Measurements from ENCODE around the gene PRODH2.

DNA sequence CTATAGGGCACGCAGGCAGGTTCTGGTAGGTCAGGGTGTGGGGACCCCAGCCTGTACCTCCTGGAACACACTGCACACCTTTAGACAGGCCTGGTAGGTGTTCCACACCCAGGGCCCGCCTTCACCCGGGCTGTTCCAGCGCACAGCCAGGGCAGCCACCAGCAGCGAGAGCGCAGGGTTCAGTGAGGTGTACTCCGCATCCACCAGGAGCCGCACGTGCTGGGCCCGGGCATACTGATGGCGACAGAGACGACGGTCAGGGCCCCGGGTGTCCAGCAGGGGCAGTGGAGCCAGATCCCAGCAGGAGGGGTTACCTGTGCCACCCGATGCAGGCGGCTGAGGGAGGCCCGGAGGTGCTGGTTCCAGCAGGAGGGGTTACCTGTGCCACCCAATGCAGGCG, 6.0 kb downstream of the PRODH2 start:
- TF ChIP-seq, protein P1, sequence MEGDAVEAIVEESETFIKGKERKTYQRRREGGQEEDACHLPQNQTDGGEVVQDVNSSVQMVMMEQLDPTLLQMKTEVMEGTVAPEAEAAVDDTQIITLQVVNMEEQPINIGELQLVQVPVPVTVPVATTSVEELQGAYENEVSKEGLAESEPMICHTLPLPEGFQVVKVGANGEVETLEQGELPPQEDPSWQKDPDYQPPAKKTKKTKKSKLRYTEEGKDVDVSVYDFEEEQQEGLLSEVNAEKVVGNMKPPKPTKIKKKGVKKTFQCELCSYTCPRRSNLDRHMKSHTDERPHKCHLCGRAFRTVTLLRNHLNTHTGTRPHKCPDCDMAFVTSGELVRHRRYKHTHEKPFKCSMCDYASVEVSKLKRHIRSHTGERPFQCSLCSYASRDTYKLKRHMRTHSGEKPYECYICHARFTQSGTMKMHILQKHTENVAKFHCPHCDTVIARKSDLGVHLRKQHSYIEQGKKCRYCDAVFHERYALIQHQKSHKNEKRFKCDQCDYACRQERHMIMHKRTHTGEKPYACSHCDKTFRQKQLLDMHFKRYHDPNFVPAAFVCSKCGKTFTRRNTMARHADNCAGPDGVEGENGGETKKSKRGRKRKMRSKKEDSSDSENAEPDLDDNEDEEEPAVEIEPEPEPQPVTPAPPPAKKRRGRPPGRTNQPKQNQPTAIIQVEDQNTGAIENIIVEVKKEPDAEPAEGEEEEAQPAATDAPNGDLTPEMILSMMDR (IDR thresholded peaks at IDR 0.05), result no peak
- TF ChIP-seq TEAD4 (CRISPR knock-in tag; IDR thresholded peaks at IDR 0.05) (no peak), NFYB (CRISPR knock-in tag; conservative IDR thresholded peaks at IDR 0.05; ENCODE audit: low read depth) (no peak), CREB1 (CRISPR knock-in tag; IDR thresholded peaks at IDR 0.05) (no peak), ZNF121 (CRISPR knock-in tag; IDR thresholded peaks at IDR 0.05) (no peak), NR3C1 (CRISPR knock-in tag; conservative IDR thresholded peaks at IDR 0.05; ENCODE audit: low read depth) (no peak)
- TF ChIP-seq, protein P2, sequence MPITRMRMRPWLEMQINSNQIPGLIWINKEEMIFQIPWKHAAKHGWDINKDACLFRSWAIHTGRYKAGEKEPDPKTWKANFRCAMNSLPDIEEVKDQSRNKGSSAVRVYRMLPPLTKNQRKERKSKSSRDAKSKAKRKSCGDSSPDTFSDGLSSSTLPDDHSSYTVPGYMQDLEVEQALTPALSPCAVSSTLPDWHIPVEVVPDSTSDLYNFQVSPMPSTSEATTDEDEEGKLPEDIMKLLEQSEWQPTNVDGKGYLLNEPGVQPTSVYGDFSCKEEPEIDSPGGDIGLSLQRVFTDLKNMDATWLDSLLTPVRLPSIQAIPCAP (CRISPR knock-in tag; IDR thresholded peaks at IDR 0.05), result no peak
- TF ChIP-seq, protein P3, sequence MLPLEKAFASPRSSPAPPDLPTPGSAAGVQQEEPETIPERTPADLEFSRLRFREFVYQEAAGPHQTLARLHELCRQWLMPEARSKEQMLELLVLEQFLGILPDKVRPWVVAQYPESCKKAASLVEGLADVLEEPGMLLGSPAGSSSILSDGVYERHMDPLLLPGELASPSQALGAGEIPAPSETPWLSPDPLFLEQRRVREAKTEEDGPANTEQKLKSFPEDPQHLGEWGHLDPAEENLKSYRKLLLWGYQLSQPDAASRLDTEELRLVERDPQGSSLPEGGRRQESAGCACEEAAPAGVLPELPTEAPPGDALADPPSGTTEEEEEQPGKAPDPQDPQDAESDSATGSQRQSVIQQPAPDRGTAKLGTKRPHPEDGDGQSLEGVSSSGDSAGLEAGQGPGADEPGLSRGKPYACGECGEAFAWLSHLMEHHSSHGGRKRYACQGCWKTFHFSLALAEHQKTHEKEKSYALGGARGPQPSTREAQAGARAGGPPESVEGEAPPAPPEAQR (CRISPR knock-in tag; IDR thresholded peaks at IDR 0.05), result no peak
- TF ChIP-seq, protein P4, sequence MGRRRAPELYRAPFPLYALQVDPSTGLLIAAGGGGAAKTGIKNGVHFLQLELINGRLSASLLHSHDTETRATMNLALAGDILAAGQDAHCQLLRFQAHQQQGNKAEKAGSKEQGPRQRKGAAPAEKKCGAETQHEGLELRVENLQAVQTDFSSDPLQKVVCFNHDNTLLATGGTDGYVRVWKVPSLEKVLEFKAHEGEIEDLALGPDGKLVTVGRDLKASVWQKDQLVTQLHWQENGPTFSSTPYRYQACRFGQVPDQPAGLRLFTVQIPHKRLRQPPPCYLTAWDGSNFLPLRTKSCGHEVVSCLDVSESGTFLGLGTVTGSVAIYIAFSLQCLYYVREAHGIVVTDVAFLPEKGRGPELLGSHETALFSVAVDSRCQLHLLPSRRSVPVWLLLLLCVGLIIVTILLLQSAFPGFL (CRISPR knock-in tag; IDR thresholded peaks at IDR 0.05; ENCODE audit: borderline replicate concordance), result no peak
- TF ChIP-seq, protein P5, sequence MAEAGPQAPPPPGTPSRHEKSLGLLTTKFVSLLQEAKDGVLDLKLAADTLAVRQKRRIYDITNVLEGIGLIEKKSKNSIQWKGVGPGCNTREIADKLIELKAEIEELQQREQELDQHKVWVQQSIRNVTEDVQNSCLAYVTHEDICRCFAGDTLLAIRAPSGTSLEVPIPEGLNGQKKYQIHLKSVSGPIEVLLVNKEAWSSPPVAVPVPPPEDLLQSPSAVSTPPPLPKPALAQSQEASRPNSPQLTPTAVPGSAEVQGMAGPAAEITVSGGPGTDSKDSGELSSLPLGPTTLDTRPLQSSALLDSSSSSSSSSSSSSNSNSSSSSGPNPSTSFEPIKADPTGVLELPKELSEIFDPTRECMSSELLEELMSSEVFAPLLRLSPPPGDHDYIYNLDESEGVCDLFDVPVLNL (CRISPR knock-in tag; IDR thresholded peaks at IDR 0.05; ENCODE audit: borderline replicate concordance, low read depth), result no peak
- TF ChIP-seq, protein P6, sequence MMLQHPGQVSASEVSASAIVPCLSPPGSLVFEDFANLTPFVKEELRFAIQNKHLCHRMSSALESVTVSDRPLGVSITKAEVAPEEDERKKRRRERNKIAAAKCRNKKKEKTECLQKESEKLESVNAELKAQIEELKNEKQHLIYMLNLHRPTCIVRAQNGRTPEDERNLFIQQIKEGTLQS (CRISPR knock-in tag; conservative IDR thresholded peaks at IDR 0.05), result no peak
- TF ChIP-seq, protein P7, sequence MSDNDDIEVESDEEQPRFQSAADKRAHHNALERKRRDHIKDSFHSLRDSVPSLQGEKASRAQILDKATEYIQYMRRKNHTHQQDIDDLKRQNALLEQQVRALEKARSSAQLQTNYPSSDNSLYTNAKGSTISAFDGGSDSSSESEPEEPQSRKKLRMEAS (CRISPR knock-in tag; IDR thresholded peaks at IDR 0.05), result no peak
- TF ChIP-seq, protein P8, sequence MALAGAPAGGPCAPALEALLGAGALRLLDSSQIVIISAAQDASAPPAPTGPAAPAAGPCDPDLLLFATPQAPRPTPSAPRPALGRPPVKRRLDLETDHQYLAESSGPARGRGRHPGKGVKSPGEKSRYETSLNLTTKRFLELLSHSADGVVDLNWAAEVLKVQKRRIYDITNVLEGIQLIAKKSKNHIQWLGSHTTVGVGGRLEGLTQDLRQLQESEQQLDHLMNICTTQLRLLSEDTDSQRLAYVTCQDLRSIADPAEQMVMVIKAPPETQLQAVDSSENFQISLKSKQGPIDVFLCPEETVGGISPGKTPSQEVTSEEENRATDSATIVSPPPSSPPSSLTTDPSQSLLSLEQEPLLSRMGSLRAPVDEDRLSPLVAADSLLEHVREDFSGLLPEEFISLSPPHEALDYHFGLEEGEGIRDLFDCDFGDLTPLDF (CRISPR knock-in tag; IDR thresholded peaks at IDR 0.05), result no peak
- TF ChIP-seq, protein P9, sequence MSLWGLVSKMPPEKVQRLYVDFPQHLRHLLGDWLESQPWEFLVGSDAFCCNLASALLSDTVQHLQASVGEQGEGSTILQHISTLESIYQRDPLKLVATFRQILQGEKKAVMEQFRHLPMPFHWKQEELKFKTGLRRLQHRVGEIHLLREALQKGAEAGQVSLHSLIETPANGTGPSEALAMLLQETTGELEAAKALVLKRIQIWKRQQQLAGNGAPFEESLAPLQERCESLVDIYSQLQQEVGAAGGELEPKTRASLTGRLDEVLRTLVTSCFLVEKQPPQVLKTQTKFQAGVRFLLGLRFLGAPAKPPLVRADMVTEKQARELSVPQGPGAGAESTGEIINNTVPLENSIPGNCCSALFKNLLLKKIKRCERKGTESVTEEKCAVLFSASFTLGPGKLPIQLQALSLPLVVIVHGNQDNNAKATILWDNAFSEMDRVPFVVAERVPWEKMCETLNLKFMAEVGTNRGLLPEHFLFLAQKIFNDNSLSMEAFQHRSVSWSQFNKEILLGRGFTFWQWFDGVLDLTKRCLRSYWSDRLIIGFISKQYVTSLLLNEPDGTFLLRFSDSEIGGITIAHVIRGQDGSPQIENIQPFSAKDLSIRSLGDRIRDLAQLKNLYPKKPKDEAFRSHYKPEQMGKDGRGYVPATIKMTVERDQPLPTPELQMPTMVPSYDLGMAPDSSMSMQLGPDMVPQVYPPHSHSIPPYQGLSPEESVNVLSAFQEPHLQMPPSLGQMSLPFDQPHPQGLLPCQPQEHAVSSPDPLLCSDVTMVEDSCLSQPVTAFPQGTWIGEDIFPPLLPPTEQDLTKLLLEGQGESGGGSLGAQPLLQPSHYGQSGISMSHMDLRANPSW (CRISPR knock-in tag; conservative IDR thresholded peaks at IDR 0.05; ENCODE audit: low read depth), result no peak

Measured in WTC11 (cell line).